K562 (cell line): ENCODE data around the gene DGCR8. TPM values are rescaled to one million over a fixed set of nuclear protein-coding genes. Genes with fewer than 3 reads are reported as not detected.

Experiments
- FOXK2 ChIP-seq, 2 experiments: fragments of 450-650 bp; IDR thresholded peaks in 1 of 2; conservative IDR thresholded peaks in 1 of 2; 2 replicates each; pipeline ENCODE4 v1.6.1; 2016; ENCODE audit warnings: low read depth in 2 of 2, mild to moderate bottlenecking in 1 of 2
- HSF4 ChIP-seq: fragments of 250-450 bp; sonication (Bioruptor Pico); IDR thresholded peaks from 2 replicates; pipeline ENCODE4 v2.1.2; 2022; ENCODE audit warnings: mild to moderate bottlenecking, moderate library complexity, borderline replicate concordance
- MCM7 ChIP-seq, 2 experiments: fragments of 450-650 bp; IDR thresholded peaks; 2 replicates each; pipeline ENCODE4 v1.6.1; 2016 to 2018
- NFIC ChIP-seq: fragments of 450-650 bp; IDR thresholded peaks from 2 replicates; pipeline ENCODE4 v1.6.1; 2017; ENCODE audit warnings: mild to moderate bottlenecking, inconsistent platforms
- PHF8 ChIP-seq: fragments of 200-600 bp; sonication (generic); IDR thresholded peaks from 2 replicates; pipeline ENCODE4 v1.6.1; 2012; ENCODE audit warnings: mixed run types, mild to moderate bottlenecking, inconsistent platforms, low read length, moderate library complexity, borderline replicate concordance
- RBBP5 ChIP-seq: fragments of 200-600 bp; sonication (generic); IDR thresholded peaks from 2 replicates; pipeline ENCODE4 v1.6.1; 2012; ENCODE audit warnings: borderline replicate concordance, mild to moderate bottlenecking, low read length, control low read depth, inconsistent platforms; ENCODE audit not compliant: insufficient read depth, poor library complexity, severe bottlenecking
- RHOXF2B ChIP-seq: fragments of 250-450 bp; sonication (Bioruptor Pico); conservative IDR thresholded peaks from 2 replicates; pipeline ENCODE4 v1.5.1; 2021
- TAF1 ChIP-seq: IDR thresholded peaks from 2 replicates; pipeline ENCODE4 v1.6.1; 2011; ENCODE audit warnings: mild to moderate bottlenecking, low read length, moderate library complexity; ENCODE audit not compliant: insufficient read depth, control insufficient read depth, severe bottlenecking; ENCODE audit errors: extremely low read depth
- TRIM28 ChIP-seq: fragments of 450-650 bp; IDR thresholded peaks from 2 replicates; pipeline ENCODE4 v1.6.1; 2017
- WHSC1 ChIP-seq: IDR thresholded peaks from one replicate; pipeline ENCODE4 v1.6.1; 2012; ENCODE audit warnings: low read length, control low read depth, inconsistent platforms
- ZNF133 ChIP-seq: fragments of 250-450 bp; sonication (Bioruptor Pico); IDR thresholded peaks from 2 replicates; pipeline ENCODE4 v1.4.0; 2020; ENCODE audit warnings: mild to moderate bottlenecking
- ZNF436 ChIP-seq: fragments of 250-450, 450-650 bp; sonication (Bioruptor Pico); formaldehyde crosslinking; IDR thresholded peaks from 2 replicates; pipeline ENCODE4 v1.7.0; 2020; ENCODE audit warnings: mild to moderate bottlenecking
- polyA plus RNA-seq, 8 experiments: library from polyadenylated mRNA; depleted of rRNA in 4 of 8; stranded (reverse) in 5 of 8; unstranded in 3 of 8; fragments of >200 nt; fragmentation: Nextera tagmentation in 2 of 8; fragmentation: Illumina TruSeq in 1 of 8; extraction: Ambion mirVana in 2 of 8; extraction: Trizol in 1 of 8; gene quantifications; 2 replicates each; pipeline versions ENCODE4 v1.2.1 to v1.2.3, GENCODE V29; 2011 to 2014; ENCODE audit warnings: inconsistent platforms in 1 of 8, missing spikeins in 1 of 8
- total RNA-seq, 7 experiments: library from RNA; depleted of rRNA in 6 of 7; stranded (reverse); fragments of >200 nt in 6 of 7; fragmentation: Illumina TruSeq in 2 of 7; extraction: Trizol in 2 of 7; gene quantifications; 2 replicates each; pipeline versions ENCODE4 v1.2.1 to v1.2.3, GENCODE V29; 2011 to 2021; ENCODE audit warnings: low replicate concordance in 1 of 7
- TF ChIP-seq, protein P1 (sequence below), 2 experiments: fragments of 200-800 bp in 1 of 2; sonication (Bioruptor generic) in 1 of 2; sonication (generic) in 1 of 2; formaldehyde crosslinking in 1 of 2; IDR thresholded peaks in 1 of 2; conservative IDR thresholded peaks in 1 of 2; 2 replicates each; pipeline versions ENCODE4 v1.5.0 to v1.6.1; 2016 to 2020; ENCODE audit warnings: missing compliant biosample characterization in 1 of 2, missing genetic modification characterization in 1 of 2, missing genetic modification reagents in 1 of 2
- TF ChIP-seq, protein P2 (sequence below), 2 experiments: IDR thresholded peaks; 2 replicates each; pipeline ENCODE4 v1.6.1; 2012; ENCODE audit warnings: improper control_type of control experiment in 2 of 2, low read depth in 2 of 2, low read length in 2 of 2, borderline replicate concordance in 1 of 2
- TF ChIP-seq, protein P3 (sequence below): fragments of 250-450 bp; sonication (Bioruptor Pico); IDR thresholded peaks from 2 replicates; pipeline ENCODE4 v1.8.0; 2021; ENCODE audit warnings: moderate library complexity, mild to moderate bottlenecking, inconsistent platforms
- TF ChIP-seq, protein P4 (sequence below): sonication (generic); formaldehyde crosslinking; IDR thresholded peaks from 2 replicates; pipeline ENCODE4 v1.8.1; 2023; ENCODE audit warnings: mild to moderate bottlenecking, missing genetic modification reagents
- TF ChIP-seq, protein P5 (sequence below): fragments of 450-650 bp; IDR thresholded peaks from 2 replicates; pipeline ENCODE4 v1.6.1; 2016; ENCODE audit warnings: missing biosample characterization, missing genetic modification characterization
- TF ChIP-seq, protein P6 (sequence below): sonication (generic); formaldehyde crosslinking; IDR thresholded peaks from 2 replicates; pipeline ENCODE4 v1.8.0; 2022; ENCODE audit warnings: missing genetic modification reagents, mild to moderate bottlenecking, borderline replicate concordance

Gene DGCR8
- total and polyA plus RNA-seq, 9 of the 15 experiments (the other 6 are each of a cell fraction or from before 2014, with no cell fraction given), result 5.9 to 144 (median 80.1) TPM

DNA sequence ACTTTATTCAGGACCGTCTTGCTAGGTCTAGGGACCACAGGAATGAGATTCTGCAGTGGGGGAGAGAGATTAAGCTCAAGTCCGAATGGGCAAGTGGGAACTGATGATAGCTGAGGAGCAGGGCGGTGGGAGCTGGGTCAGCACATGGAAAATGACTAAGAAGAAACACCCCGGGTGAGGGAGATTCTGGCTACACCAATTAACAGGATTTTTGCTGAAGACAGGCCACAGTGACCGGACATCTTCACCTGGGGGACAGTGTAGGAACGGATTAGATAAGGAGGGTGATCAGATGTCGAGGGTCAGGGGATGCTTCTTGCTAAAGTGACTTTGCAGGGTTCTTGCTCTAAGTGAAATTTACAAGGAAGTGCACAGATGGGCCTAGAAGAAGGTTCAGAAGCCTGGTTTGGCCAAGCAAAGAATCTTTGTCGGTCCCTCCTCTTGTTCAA is 8.5 kb upstream of the DGCR8 start (continued):
- TF ChIP-seq, protein P1, sequence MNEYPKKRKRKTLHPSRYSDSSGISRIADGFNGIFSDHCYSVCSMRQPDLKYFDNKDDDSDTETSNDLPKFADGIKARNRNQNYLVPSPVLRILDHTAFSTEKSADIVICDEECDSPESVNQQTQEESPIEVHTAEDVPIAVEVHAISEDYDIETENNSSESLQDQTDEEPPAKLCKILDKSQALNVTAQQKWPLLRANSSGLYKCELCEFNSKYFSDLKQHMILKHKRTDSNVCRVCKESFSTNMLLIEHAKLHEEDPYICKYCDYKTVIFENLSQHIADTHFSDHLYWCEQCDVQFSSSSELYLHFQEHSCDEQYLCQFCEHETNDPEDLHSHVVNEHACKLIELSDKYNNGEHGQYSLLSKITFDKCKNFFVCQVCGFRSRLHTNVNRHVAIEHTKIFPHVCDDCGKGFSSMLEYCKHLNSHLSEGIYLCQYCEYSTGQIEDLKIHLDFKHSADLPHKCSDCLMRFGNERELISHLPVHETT (CRISPR knock-in tag; conservative IDR thresholded peaks at IDR 0.05 in 1 of 2, IDR thresholded peaks at IDR 0.05 in 1 of 2), result no peak
- no peak for TF ChIP-seq TRIM28
- TF ChIP-seq, protein P2, sequence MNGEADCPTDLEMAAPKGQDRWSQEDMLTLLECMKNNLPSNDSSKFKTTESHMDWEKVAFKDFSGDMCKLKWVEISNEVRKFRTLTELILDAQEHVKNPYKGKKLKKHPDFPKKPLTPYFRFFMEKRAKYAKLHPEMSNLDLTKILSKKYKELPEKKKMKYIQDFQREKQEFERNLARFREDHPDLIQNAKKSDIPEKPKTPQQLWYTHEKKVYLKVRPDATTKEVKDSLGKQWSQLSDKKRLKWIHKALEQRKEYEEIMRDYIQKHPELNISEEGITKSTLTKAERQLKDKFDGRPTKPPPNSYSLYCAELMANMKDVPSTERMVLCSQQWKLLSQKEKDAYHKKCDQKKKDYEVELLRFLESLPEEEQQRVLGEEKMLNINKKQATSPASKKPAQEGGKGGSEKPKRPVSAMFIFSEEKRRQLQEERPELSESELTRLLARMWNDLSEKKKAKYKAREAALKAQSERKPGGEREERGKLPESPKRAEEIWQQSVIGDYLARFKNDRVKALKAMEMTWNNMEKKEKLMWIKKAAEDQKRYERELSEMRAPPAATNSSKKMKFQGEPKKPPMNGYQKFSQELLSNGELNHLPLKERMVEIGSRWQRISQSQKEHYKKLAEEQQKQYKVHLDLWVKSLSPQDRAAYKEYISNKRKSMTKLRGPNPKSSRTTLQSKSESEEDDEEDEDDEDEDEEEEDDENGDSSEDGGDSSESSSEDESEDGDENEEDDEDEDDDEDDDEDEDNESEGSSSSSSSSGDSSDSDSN (IDR thresholded peaks at IDR 0.05; ENCODE audit: borderline replicate concordance in 1 of 2, low read depth in 2 of 2, low read length in 2 of 2), result no peak; a peak in 1 of 4 replicates
- TF ChIP-seq HSF4 (CRISPR knock-in tag), result no peak
- TF ChIP-seq NFIC, result no peak
- peak; percentile 63 for TF ChIP-seq RBBP5
- TF ChIP-seq, protein P3, sequence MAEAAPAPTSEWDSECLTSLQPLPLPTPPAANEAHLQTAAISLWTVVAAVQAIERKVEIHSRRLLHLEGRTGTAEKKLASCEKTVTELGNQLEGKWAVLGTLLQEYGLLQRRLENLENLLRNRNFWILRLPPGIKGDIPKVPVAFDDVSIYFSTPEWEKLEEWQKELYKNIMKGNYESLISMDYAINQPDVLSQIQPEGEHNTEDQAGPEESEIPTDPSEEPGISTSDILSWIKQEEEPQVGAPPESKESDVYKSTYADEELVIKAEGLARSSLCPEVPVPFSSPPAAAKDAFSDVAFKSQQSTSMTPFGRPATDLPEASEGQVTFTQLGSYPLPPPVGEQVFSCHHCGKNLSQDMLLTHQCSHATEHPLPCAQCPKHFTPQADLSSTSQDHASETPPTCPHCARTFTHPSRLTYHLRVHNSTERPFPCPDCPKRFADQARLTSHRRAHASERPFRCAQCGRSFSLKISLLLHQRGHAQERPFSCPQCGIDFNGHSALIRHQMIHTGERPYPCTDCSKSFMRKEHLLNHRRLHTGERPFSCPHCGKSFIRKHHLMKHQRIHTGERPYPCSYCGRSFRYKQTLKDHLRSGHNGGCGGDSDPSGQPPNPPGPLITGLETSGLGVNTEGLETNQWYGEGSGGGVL, result no peak
- TF ChIP-seq FOXK2 (conservative IDR thresholded peaks at IDR 0.05 in 1 of 2, IDR thresholded peaks at IDR 0.05 in 1 of 2; ENCODE audit: low read depth in 2 of 2), result no peak
- TF ChIP-seq ZNF436, result no peak
- TF ChIP-seq PHF8, result no peak; the same call in 1 of the 2 replicates
- TF ChIP-seq MCM7 (IDR thresholded peaks at IDR 0.05), result no peak
- TF ChIP-seq, protein P4, sequence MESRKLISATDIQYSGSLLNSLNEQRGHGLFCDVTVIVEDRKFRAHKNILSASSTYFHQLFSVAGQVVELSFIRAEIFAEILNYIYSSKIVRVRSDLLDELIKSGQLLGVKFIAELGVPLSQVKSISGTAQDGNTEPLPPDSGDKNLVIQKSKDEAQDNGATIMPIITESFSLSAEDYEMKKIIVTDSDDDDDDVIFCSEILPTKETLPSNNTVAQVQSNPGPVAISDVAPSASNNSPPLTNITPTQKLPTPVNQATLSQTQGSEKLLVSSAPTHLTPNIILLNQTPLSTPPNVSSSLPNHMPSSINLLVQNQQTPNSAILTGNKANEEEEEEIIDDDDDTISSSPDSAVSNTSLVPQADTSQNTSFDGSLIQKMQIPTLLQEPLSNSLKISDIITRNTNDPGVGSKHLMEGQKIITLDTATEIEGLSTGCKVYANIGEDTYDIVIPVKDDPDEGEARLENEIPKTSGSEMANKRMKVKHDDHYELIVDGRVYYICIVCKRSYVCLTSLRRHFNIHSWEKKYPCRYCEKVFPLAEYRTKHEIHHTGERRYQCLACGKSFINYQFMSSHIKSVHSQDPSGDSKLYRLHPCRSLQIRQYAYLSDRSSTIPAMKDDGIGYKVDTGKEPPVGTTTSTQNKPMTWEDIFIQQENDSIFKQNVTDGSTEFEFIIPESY (CRISPR knock-in tag), result no peak
- TF ChIP-seq, protein P5, sequence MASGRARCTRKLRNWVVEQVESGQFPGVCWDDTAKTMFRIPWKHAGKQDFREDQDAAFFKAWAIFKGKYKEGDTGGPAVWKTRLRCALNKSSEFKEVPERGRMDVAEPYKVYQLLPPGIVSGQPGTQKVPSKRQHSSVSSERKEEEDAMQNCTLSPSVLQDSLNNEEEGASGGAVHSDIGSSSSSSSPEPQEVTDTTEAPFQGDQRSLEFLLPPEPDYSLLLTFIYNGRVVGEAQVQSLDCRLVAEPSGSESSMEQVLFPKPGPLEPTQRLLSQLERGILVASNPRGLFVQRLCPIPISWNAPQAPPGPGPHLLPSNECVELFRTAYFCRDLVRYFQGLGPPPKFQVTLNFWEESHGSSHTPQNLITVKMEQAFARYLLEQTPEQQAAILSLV (tag), result no peak
- no peak for TF ChIP-seq ZNF133 (CRISPR knock-in tag)
- no peak for TF ChIP-seq TAF1
- no peak for TF ChIP-seq WHSC1
- peak; percentile 71; the same call in 1 of the 2 replicates for TF ChIP-seq RHOXF2B (CRISPR knock-in tag)
- TF ChIP-seq, protein P6, sequence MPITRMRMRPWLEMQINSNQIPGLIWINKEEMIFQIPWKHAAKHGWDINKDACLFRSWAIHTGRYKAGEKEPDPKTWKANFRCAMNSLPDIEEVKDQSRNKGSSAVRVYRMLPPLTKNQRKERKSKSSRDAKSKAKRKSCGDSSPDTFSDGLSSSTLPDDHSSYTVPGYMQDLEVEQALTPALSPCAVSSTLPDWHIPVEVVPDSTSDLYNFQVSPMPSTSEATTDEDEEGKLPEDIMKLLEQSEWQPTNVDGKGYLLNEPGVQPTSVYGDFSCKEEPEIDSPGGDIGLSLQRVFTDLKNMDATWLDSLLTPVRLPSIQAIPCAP (CRISPR knock-in tag), result no peak
